HG02943 (cell line): ENCODE data around the gene CLASRP.

ENCODE experiments used
- ATAC-seq: cut with Tn5 transposase; IDR thresholded peaks from one replicate; pipeline ENCODE4 v1.9.1; 2021; ENCODE audit warnings: mild to moderate bottlenecking, low read depth, moderate library complexity; ENCODE audit not compliant: unreplicated experiment

Gene CLASRP

GRCh38 chr19:45020071-45020470 lies 18.8 kb upstream of the CLASRP start:
- no peak for ATAC-seq

DNA sequence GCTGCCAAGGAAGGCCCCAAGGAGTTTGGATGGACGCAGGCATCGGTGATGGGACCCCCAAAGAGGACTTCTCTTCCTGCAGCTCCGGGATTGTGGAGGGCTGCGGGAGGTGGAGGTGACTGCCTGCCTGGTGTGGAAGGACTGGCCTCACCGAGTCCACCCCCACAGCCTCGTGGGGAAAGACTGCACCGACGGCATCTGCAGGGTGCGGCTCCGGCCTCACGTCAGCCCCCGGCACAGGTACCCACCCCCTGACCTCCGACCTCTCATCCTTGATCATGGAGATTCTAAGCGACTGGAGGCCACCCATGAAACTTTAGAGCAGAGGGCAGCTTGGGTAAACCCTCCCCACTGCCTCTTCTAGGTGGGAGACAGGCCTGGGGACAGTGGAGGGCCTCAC lies 16.9 kb upstream of the CLASRP start:
- no peak for ATAC-seq

DNA sequence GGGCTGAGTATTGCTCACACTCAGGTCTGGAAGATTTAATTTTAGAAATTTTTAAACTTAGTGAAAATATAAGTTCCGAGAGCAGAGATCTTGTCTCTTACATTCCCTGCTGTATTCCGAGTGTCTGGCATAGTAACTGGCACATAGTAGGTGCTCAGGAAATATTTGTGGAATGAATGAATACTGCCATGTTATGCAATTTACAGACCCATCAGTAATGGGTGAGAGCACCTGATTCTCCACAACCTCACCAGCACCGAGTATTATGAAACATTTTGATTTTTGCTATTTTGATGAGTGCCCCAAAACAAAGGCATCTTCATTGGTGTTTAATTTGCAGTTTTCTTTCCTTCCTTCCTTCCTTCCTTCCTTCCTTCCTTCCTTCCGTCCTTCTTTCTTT lies 15.8 kb upstream of the CLASRP start:
- ATAC-seq = no peak

GRCh38 chr19:45025264-45025663 lies 13.6 kb upstream of the CLASRP start:
- no peak for ATAC-seq

- no peak for ATAC-seq
Observed at GRCh38 chr19:45027371-45027770, 11.5 kb upstream of the CLASRP start.

- ATAC-seq = no peak
Observed at GRCh38 chr19:45030825-45031224, 8.0 kb upstream of the CLASRP start.

DNA sequence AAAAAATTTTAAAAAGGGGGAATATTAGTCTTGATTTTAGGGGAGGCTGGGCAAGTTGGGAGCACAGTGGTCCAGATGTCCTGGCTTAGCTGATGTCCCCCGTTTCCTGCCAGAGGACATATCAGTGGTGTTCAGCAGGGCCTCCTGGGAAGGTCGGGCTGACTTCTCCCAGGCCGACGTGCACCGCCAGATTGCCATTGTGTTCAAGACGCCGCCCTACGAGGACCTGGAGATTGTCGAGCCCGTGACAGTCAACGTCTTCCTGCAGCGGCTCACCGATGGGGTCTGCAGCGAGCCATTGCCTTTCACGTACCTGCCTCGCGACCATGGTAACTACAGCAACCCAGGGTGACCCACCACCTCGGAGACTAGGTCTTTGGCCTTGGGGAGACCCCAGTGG lies 6.4 kb upstream of the CLASRP start:
- no peak for ATAC-seq

DNA sequence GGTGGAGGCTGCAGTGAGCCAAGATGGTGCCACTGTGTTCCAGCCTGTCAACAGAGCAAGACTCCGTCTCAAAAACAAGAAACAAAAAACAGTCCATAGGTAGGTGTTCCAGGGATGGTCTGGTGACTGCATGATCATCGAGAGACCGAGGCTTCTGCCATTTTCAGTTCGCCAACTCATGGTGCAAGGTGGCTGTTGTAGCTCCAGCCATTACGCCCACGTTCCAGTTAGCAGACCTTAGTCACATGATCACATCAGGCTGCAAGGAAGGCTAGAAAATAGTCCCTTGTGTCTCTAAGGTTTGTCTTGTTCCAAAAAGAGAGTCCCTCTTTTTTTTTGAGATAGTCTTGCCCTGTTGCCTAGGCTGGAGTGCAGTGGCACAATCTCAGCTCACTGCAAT lies 3.1 kb upstream of the CLASRP start:
- no peak for ATAC-seq

DNA sequence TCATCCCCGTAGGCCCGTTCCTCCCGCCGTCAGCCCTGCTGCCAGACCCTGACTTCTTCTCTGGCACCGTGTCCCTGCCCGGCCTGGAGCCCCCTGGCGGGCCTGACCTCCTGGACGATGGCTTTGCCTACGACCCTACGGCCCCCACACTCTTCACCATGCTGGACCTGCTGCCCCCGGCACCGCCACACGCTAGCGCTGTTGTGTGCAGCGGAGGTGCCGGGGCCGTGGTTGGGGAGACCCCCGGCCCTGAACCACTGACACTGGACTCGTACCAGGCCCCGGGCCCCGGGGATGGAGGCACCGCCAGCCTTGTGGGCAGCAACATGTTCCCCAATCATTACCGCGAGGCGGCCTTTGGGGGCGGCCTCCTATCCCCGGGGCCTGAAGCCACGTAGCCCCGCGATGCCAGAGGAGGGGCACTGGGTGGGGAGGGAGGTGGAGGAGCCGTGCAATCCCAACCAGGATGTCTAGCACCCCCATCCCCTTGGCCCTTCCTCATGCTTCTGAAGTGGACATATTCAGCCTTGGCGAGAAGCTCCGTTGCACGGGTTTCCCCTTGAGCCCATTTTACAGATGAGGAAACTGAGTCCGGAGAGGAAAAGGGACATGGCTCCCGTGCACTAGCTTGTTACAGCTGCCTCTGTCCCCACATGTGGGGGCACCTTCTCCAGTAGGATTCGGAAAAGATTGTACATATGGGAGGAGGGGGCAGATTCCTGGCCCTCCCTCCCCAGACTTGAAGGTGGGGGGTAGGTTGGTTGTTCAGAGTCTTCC lies 1.3 kb upstream of the CLASRP start:
- no peak for ATAC-seq

DNA sequence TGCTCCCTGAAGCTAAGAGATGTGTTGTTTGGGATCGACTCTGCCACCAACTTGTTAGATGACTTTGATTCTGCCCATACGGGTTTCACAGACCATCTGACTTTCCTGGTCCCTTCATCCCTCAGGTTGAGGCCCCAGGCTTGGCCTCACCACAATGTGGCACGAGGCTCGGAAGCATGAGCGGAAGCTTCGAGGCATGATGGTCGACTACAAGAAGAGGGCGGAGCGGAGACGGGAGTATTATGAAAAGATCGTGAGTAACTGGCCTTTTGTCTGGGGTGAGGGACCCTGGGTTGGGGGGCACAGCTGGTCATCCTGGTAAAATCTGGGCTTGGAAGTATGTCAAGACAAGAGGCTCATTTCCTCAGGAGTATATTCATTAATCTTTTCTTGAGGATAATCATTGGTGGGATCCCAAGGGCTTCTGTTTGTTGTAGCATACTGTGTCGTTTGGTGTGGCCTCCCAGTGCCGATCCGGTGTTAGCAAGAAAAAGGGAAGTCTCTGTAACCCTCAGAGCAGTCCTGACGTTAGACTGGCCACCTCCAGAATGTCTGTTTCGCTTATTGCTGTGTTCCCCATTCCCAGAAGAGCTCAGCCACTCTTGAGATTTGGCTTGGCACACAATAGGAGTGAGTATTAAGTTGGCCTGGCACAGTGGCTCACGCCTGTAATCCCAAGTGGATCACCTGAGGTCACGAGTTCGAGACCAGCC lies 1.4 kb downstream of the CLASRP start:
- ATAC-seq = no peak

- no peak for ATAC-seq
Observed at GRCh38 chr19:45041125-45041524, 2.3 kb downstream of the CLASRP start.

DNA sequence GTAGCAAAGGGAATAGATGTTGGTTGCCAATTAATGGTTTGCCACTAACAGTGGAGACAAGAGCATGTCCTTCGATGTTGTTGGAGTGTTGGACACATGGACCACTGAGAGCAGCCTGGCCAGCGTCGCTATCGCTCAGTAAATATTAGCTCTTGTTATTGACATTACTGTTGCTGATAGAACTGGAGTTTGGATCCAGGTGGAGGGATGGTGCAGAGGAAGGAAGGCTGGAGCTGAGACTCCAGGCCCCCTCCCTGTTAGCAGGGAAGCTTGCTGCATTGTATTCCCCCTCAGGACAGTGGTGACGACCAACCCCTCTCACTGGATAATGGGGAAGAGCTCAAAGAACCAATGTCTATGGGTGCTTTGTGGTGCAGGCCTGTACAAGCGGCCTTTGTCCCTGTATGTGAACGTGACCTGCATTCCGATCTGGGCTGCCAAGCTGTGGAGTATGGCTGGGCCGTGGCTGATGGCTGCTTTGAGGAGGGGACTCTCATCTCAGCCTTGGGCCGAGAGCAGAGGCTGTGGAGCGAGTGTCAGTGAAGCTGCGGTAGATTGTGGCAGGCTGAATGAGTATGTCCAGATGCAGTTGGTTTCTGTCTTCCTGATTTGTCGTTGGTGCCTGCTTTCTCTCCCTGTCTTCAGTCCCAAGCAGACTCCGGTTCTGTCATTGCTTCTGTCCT lies 7.0 kb downstream of the CLASRP start:
- no peak for ATAC-seq

DNA sequence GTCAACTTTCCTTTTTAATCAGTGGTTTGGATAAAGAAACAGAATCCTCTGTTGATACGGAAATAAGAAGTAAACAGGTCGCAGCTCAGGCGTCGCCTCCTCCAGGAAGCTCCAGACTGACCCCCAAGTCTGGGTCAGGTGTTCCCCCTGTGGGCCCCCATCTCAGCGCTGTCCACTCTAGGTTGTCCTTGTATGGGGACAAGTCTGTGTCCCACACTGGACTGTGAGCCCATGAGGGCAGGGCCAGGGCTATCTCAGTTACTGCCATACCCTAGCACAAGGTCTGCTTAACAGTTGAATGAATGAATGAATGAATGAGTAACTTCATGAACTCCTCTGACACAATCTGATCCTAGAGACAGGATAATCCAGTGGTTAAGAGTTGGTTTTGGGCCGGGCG lies 7.5 kb downstream of the CLASRP start:
- no peak for ATAC-seq

DNA sequence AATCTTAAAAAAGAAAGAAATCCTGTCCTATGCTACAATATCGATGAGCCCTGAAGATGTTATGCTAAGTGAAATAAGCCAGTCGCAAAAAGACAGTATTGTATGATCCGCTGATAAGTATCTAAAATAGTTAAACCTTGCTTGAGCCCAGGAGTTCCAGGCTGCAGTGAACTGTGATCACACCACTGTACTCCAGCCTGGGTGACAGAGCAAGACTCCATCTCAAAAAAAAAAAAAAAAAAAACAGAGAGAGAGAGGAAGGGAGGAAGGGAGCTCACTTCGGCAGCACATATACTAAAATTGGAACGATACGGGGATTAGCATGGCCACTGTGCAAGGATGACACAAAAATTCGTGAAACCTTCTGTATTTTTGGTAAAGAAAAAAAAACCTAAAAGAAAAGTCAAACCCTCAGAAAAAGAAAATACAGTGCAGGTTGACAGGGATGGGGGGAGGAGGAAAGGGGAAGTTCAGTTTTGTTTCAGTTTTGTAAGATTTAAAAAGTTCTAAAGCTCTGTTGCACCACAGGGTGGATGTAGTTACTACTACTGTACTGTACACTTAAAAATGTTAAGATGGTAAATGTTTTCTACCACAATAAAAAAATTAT lies 8.4 kb downstream of the CLASRP start:
- ATAC-seq = no peak

DNA sequence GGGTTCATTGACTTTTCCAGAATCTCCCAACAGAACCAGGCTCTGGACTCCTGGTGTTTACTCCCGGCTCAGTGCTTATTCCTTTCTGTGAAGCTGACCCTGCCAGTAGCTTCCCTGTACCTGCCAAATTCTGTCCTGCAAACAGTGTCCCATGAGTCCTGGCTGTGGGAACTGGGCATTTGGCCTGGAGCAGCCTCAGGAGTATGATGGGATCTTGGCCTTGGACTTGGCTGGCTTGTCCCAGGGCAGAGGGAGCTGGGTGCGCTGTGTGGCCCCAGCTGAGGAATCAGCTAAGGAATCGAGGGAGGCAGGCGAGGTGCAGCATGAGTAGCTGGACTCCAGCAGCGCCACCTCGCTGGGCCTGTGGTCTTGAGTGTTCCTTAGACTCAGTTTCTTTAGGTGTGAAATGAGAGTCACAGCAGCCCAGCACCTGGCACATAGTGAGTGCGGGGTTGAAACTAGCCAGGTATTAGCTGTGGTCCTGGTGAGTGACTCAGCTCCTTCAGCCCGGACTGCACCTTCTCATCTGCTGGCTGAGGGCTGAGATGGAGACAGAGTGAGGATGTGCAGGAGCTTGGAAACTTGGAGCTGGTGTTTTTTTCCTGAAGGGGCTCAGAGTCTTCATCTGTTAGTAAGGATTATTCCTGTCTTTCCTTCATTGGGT lies 10.4 kb downstream of the CLASRP start:
- ATAC-seq = no peak

DNA sequence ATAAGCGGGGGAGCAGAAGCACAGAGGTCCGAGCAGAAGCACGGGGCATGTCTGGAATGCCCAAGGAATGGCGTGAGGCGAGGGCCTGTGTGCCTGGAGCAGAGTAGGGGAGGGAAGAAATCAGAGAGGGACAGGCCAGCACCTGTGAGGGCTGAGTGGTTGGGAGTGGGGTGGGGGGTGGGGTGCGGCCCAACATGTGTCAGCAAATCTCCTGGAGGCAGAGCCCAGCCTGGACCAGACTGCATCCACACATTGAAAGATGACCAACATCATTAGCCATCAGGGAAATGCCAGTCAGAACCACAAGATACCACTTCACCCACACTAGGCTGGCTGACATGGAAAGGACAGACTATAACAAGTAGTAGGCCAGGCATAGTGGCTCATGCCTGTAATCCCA lies 11.2 kb downstream of the CLASRP start:
- no peak for ATAC-seq

DNA sequence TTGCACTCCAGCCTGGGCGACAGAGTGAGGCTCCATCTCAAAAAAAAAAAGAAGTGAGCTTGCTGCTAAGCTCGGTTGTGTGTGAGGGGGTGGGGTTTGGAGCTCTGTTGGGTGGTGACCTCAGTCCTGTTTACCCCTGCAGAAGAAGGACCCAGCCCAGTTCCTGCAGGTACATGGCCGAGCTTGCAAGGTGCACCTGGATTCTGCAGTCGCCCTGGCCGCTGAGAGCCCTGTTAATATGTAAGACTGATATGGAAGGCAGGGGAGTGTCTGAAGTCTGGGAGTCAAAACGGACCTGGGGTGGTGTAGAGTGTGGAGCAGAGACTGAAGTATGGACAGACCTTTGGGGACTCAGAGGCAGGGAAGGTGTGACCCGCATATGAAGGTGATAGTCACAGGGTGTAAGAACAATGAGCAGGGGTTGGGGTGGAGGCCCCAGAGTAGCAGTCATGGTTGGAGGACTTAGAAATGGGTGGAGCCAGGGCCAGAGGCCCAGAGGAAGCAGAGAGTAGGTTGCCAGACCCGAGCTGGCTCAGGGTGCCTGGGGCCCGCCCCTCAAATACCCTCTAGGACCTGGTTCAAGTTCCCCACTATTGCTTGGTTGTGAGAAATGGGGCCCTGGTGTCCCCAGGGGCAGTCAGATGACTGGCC lies 13.2 kb downstream of the CLASRP start:
- no peak for ATAC-seq

- no peak for ATAC-seq
Observed at GRCh38 chr19:45056831-45057230, 18.0 kb downstream of the CLASRP start.

DNA sequence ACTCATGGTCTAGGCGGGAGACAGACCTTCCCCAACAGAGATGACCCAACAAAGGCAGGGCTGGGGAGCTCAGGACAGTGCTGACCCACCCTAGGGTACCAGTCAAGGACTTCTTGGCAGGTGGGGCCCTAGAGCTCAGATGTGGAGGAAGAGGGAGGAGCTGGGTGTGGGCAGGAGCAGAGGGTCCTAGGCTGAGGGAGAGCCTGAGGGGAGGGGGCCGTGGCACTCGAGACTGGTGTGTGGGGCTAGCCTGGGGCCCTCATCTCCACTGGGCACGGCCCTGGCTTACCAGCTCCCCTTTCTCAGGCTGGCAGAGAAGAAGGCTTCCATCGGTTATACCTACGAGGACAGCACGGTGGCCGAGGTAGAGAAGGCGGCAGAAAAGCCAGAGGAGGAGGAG lies 18.6 kb downstream of the CLASRP start:
- no peak for ATAC-seq

- ATAC-seq = no peak
Observed at GRCh38 chr19:45058622-45059159, 19.8 kb downstream of the CLASRP start.
